DOHH2 (cell line): ENCODE data around the gene PRDM10.

Experiments
- CTCF ChIP-seq: fragments of 200-600 bp; sonication (generic); IDR thresholded peaks from one replicate; pipeline ENCODE4 v1.5.1; 2014; ENCODE audit warnings: antibody characterized with exemption, mild to moderate bottlenecking, low read depth, low read length; ENCODE audit not compliant: poor library complexity, severe bottlenecking
- EZH2phosphoT487 ChIP-seq: fragments of 200-600 bp; sonication (generic); IDR thresholded peaks from 2 replicates; pipeline ENCODE4 v1.6.1; 2017; ENCODE audit warnings: borderline replicate concordance, mild to moderate bottlenecking, antibody characterized with exemption, low read length, moderate library complexity, mixed read lengths

DNA sequence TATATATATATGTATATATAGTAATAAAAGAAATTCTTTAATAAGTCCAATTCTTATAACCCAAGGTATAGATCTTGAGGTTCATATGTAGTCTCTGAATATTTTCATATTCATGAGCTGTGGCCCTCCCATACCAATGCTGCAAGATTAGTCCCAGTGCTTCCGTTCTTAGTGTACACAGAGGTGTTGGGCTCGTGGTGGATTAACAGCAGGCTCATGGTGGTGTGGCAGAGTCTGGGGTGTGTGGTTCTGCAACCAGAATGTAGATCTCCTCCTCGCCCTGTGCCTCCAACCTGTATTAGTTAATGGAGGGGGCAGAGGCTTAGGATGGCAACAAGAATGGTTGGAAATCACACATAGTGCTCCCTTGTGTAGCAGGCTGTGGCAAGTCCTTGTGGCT, 16.8 kb downstream of the PRDM10 start:
- TF ChIP-seq CTCF (no peak), EZH2phosphoT487 (no peak)
